PC-9 (cell line): Measurements from ENCODE around the gene KCNAB3. TPM values are rescaled to one million over a fixed set of nuclear protein-coding genes. Genes with fewer than 3 reads are reported as not detected.

Source experiments
- BruUV-seq: library from RNA; stranded (reverse); fragments of 400-500 nt; replicated peaks from 2 replicates; lab custom pipeline; 2021; lab: Mats Ljungman, UMichigan
- CTCF ChIA-PET: fragments of 300-600 bp; sonication (Branson Sonifier 250); formaldehyde crosslinking; loops from one replicate; lab custom pipeline; 2022; ENCODE audit warnings: antibody characterized with exemption; lab: Charles Lee
- POLR2A ChIA-PET: fragments of 300-600 bp; sonication (Branson Sonifier 250); formaldehyde crosslinking; loops from one replicate; lab custom pipeline; 2022; ENCODE audit warnings: antibody characterized with exemption; ENCODE audit not compliant: unreplicated experiment; lab: Charles Lee
- DNase-seq, 2 experiments: peaks; one replicate each; pipeline versions ENCODE4 v3.0.0 to v3.0.0-alpha.2; 2015 to 2022; ENCODE audit warnings: mixed read lengths in 1 of 2
- H2AFZ ChIP-seq: fragments of 200-600 bp; sonication (generic); 2 replicates; pipeline ENCODE4 v1.8.1; 2017; ENCODE audit warnings: antibody characterized with exemption
- H3F3A ChIP-seq: fragments of 200-600 bp; sonication (generic); 2 replicates; pipeline ENCODE4 v1.8.1; 2017; ENCODE audit warnings: antibody characterized with exemption, mild to moderate bottlenecking, low read depth; ENCODE audit not compliant: insufficient read depth
- H3K27ac ChIP-seq: fragments of 200-600 bp; sonication (generic); 2 replicates; pipeline ENCODE4 v1.6.1; 2016; ENCODE audit warnings: mixed run types
- H3K27me3 ChIP-seq: fragments of 200-600 bp; sonication (generic); 2 replicates; pipeline ENCODE4 v1.6.1; 2016; ENCODE audit warnings: low read depth, mixed run types; ENCODE audit not compliant: insufficient read depth
- H3K36me3 ChIP-seq: fragments of 200-600 bp; sonication (generic); 2 replicates; pipeline ENCODE4 v1.6.1; 2016; ENCODE audit warnings: low read depth, mixed run types
- H3K4me1 ChIP-seq: fragments of 200-600 bp; sonication (generic); replicated peaks from 2 replicates; pipeline ENCODE4 v1.6.1; 2016; ENCODE audit warnings: mixed run types; ENCODE audit not compliant: insufficient read depth
- H3K4me2 ChIP-seq: fragments of 200-600 bp; sonication (generic); 2 replicates; pipeline ENCODE4 v1.6.1; 2017; ENCODE audit warnings: mixed run types
- H3K4me3 ChIP-seq: fragments of 200-600 bp; sonication (generic); 2 replicates; pipeline ENCODE4 v1.6.1; 2016; ENCODE audit warnings: mixed run types
- H3K79me2 ChIP-seq: fragments of 200-600 bp; sonication (generic); 2 replicates; pipeline ENCODE4 v1.6.1; 2017; ENCODE audit warnings: low read depth, mixed run types
- H3K9me2 ChIP-seq: fragments of 200-600 bp; sonication (generic); 2 replicates; pipeline ENCODE4 v1.8.1; 2017; ENCODE audit warnings: mild to moderate bottlenecking; ENCODE audit not compliant: insufficient read depth
- H3K9me3 ChIP-seq: fragments of 200-600 bp; sonication (generic); 2 replicates; pipeline ENCODE4 v1.8.1; 2016; ENCODE audit warnings: low read depth; ENCODE audit not compliant: insufficient read depth
- H4K20me1 ChIP-seq: fragments of 200-600 bp; sonication (generic); 2 replicates; pipeline ENCODE4 v1.8.1; 2017; ENCODE audit not compliant: insufficient read depth
- EZH2 ChIP-seq: fragments of 200-600 bp; sonication (generic); IDR thresholded peaks from 2 replicates; pipeline ENCODE4 v1.8.0; 2017; ENCODE audit warnings: antibody characterized with exemption, low read depth
- intact Hi-C: fragments of 100-400 bp; cut with micrococcal nuclease; formaldehyde crosslinking; loops from one replicate; pipeline ENCODE4 v1.10.0; 2022; ENCODE audit not compliant: unreplicated experiment
- total RNA-seq: library from RNA; stranded (reverse); gene quantifications from 2 replicates; pipeline ENCODE4 v1.2.3, GENCODE V29; 2021
- TF ChIP-seq, protein P1 (sequence below): fragments of 200-600 bp; sonication (generic); conservative IDR thresholded peaks from 2 replicates; pipeline ENCODE4 v1.6.1; 2017; ENCODE audit warnings: mixed run types, antibody characterized with exemption, mild to moderate bottlenecking, moderate library complexity

The KCNAB3 gene
- total RNA-seq, 1 experiment from 2014 or later, result 13.8 TPM

DNA sequence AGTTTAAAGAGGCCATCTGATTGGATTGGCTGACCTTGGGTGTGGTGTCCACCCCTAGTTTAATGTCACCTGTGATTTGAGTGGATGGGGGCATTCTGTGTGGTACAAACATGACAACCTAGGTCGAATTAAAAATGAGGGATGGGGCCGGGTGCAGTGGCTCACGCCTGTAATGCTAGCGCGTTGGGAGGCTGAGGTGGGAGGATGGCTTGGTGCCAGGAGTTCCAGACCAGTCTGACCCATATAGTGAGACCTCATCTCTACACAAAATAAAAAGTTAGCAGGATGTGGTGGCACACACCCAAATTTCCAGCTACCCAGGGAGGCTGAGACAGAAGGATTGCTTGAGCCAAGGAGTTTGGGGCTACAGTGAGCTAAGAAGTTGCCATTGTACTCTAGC, 16.8 kb upstream of the KCNAB3 start:
- Histone ChIP-seq H4K20me1 (no peaks in the 10 kb centered on the region; the same call in 1 of the 2 replicates), H3K27ac (no peak overlapping the region), H3K36me3 (no peaks in the 10 kb centered on the region), H3K4me1 (no peaks in the 10 kb centered on the region), H3F3A (no peaks in the 10 kb centered on the region), H3K4me2 (no peak overlapping the region), H3K4me3 (no peak overlapping the region), H3K27me3 (no peaks in the 10 kb centered on the region), H2AFZ (no peak overlapping the region), H3K79me2 (no peaks in the 10 kb centered on the region), H3K9me3 (no peaks in the 10 kb centered on the region), H3K9me2 (no peaks in the 10 kb centered on the region)
- intact Hi-C loops, result no loop called here
- TF ChIP-seq EZH2, result no peak
- TF ChIP-seq, protein P1, sequence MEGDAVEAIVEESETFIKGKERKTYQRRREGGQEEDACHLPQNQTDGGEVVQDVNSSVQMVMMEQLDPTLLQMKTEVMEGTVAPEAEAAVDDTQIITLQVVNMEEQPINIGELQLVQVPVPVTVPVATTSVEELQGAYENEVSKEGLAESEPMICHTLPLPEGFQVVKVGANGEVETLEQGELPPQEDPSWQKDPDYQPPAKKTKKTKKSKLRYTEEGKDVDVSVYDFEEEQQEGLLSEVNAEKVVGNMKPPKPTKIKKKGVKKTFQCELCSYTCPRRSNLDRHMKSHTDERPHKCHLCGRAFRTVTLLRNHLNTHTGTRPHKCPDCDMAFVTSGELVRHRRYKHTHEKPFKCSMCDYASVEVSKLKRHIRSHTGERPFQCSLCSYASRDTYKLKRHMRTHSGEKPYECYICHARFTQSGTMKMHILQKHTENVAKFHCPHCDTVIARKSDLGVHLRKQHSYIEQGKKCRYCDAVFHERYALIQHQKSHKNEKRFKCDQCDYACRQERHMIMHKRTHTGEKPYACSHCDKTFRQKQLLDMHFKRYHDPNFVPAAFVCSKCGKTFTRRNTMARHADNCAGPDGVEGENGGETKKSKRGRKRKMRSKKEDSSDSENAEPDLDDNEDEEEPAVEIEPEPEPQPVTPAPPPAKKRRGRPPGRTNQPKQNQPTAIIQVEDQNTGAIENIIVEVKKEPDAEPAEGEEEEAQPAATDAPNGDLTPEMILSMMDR, result no peak
- POLR2A ChIA-PET, result no interaction called here
- CTCF ChIA-PET, result interaction anchor here (0.6 kb wide), 1 partner anchor 295 kb away, joined by 10 read pairs; no protein-coding TSS in a partner anchor
- BruUV-seq, result no TSS peak
- DNase-seq, result no peak

DNA sequence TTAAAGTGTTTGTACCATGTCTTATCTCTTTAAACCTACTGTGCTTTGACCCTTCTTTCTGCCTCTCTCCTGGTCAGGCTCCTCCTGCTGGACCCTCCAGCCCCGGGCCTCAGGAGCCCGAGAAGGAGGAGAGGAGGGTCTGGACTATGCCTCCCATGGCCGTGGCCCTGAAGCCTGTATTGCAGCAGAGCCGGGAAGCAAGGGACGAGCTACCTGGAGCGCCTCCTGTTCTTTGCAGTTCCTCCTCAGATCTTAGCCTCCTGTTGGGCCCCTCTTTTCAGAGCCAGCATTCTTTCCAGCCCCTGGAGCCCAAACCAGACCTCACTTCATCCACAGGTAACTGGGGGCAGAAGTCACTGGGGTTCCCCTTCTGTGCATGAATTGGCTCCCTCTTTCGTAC, 16.0 kb upstream of the KCNAB3 start:
- Histone ChIP-seq H3K27ac (no peak overlapping the region), H2AFZ (no peak overlapping the region), H3K27me3 (no peaks in the 10 kb centered on the region), H3K4me1 (no peaks in the 10 kb centered on the region), H3K9me3 (no peaks in the 10 kb centered on the region), H3K79me2 (no peaks in the 10 kb centered on the region), H3K4me2 (no peak overlapping the region), H3F3A (no peaks in the 10 kb centered on the region), H3K4me3 (no peak overlapping the region), H4K20me1 (no peaks in the 10 kb centered on the region; the same call in 1 of the 2 replicates), H3K9me2 (no peaks in the 10 kb centered on the region), H3K36me3 (no peaks in the 10 kb centered on the region)
- BruUV-seq, result no TSS peak
- ChIA-PET CTCF (interaction anchor here (0.5 kb wide), 2 partner anchors 20 to 105 kb away, joined by 3 to 4 read pairs; no protein-coding TSS in a partner anchor), POLR2A (no interaction called here)
- no peak for TF ChIP-seq EZH2
- TF ChIP-seq, protein P1, result no peak
- intact Hi-C loops, result no loop called here
- no peak for DNase-seq

DNA sequence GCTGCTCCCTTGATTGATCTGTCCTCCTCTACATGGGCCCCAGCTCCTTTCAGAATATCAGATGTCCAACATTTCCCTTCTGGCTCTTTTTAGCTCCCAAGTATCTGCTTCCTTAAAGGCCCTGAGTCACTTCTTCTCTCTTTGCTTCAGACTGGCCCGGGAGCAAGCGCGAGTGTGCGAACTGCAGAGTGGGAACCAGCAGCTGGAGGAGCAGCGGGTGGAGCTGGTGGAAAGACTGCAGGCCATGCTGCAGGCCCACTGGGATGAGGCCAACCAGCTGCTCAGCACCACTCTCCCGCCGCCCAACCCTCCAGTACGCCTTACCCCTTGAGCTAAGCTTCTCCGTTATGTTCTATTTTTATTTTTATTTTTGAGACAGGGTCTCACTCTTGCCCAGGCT, 14.7 kb upstream of the KCNAB3 start:
- Histone ChIP-seq H3K4me3 (no peak overlapping the region), H3K36me3 (no peaks in the 10 kb centered on the region), H3K27ac (no peak overlapping the region), H3K4me2 (no peak overlapping the region), H2AFZ (no peak overlapping the region), H3K4me1 (no peaks in the 10 kb centered on the region), H3K9me2 (no peaks in the 10 kb centered on the region), H3F3A (no peaks in the 10 kb centered on the region), H3K9me3 (no peaks in the 10 kb centered on the region), H4K20me1 (no peaks in the 10 kb centered on the region), H3K27me3 (no peaks in the 10 kb centered on the region), H3K79me2 (no peaks in the 10 kb centered on the region)
- intact Hi-C loops, result no loop called here
- TF ChIP-seq, protein P1, result no peak
- TF ChIP-seq EZH2, result no peak
- no peak for DNase-seq
- POLR2A ChIA-PET, result no interaction called here
- BruUV-seq, result no TSS peak
- CTCF ChIA-PET, result no interaction called here
